Nephron progenitor cell (in vitro differentiated cells): ENCODE results near the gene ARHGEF12.

Source experiments
- DNase-seq: peaks from one replicate; pipeline ENCODE4 v3.0.0; 2021
- H3K27ac Mint-ChIP-seq: 2 replicates; pipeline ENCODE4 v1.8.0; 2021; ENCODE audit warnings: mild to moderate bottlenecking, moderate library complexity, mixed read lengths
- H3K27me3 Mint-ChIP-seq: 2 replicates; pipeline ENCODE4 v1.8.0; 2021; ENCODE audit warnings: mild to moderate bottlenecking, low read depth, mixed read lengths; ENCODE audit not compliant: poor library complexity
- H3K36me3 Mint-ChIP-seq: 2 replicates; pipeline ENCODE4 v1.8.0; 2021; ENCODE audit warnings: low read depth, mixed read lengths
- H3K4me1 Mint-ChIP-seq: 2 replicates; pipeline ENCODE4 v1.8.0; 2021; ENCODE audit warnings: mixed read lengths
- H3K4me3 Mint-ChIP-seq: 2 replicates; pipeline ENCODE4 v1.8.0; 2021; ENCODE audit warnings: mild to moderate bottlenecking, moderate library complexity, mixed read lengths
- H3K9me3 Mint-ChIP-seq: 2 replicates; pipeline ENCODE4 v1.8.0; 2021; ENCODE audit warnings: mild to moderate bottlenecking, moderate library complexity, mixed read lengths
- CTCF ChIP-seq: fragments of 200-600 bp; sonication (generic); IDR thresholded peaks from 2 replicates; pipeline ENCODE4 v1.5.0; 2021; ENCODE audit warnings: antibody characterized with exemption

Gene ARHGEF12

DNA sequence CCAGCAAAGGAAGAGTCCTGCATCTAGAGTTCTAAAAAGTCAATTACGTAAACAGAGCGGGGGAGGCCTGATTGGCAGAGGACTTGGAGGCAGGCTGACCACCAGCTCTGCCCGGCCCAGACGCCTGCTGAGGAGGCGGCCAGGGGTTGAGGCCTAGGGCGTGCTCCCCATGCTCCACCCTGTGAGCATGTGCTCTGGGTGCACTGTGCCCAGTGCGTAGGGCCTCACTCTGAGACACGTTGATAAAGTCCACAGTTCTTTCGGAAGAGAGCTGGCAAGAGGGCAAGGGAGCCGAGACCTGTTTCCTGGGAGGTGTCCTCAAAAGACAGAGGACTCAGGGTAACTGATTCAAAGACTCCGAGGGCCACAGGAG lies 200.6 kb downstream of the ARHGEF12 start:
- H3K4me1 Mint-ChIP-seq: peaks cover 43% of the 10 kb centered on the region
- no peak for DNase-seq
- peaks cover 24% of the 10 kb centered on the region for H3K27me3 Mint-ChIP-seq
- H3K27ac Mint-ChIP-seq: no peak overlapping the region
- H3K36me3 Mint-ChIP-seq: no peaks in the 10 kb centered on the region
- H3K9me3 Mint-ChIP-seq: peaks cover 4% of the 10 kb centered on the region
- H3K4me3 Mint-ChIP-seq: no peak overlapping the region
- no peak for TF ChIP-seq CTCF

- H3K9me3 Mint-ChIP-seq: peaks cover 14% of the 10 kb centered on the region
- H3K4me3 Mint-ChIP-seq: no peak overlapping the region
- H3K27me3 Mint-ChIP-seq: peaks cover 24% of the 10 kb centered on the region
- no peak overlapping the region for H3K27ac Mint-ChIP-seq
- no peak for TF ChIP-seq CTCF
- peaks cover 35% of the 10 kb centered on the region for H3K4me1 Mint-ChIP-seq
- no peak for DNase-seq
- H3K36me3 Mint-ChIP-seq: no peaks in the 10 kb centered on the region
These were observed 201.8 kb downstream of the ARHGEF12 start for GRCh38 chr11:120537996-120538395.

- Mint-ChIP-seq H3K27me3 (peaks cover 24% of the 10 kb centered on the region), H3K9me3 (peaks cover 14% of the 10 kb centered on the region), H3K27ac (no peak overlapping the region), H3K36me3 (no peaks in the 10 kb centered on the region), H3K4me1 (peaks cover 33% of the 10 kb centered on the region), H3K4me3 (no peak overlapping the region)
- DNase-seq: no peak
- no peak for TF ChIP-seq CTCF
These were observed 202.5 kb downstream of the ARHGEF12 start for GRCh38 chr11:120538707-120539106.
